Liver (tissue), 9 donors: ENCODE measurements around the gene ZMYND8. TPM values are rescaled to one million over a fixed set of nuclear protein-coding genes. Genes with fewer than 3 reads are reported as not detected.

Experiments used
- DNase-seq: peaks from one replicate; pipeline ENCODE4 v3.0.0-alpha.2; 2017; ENCODE audit warnings: low spot score
- H3K27ac ChIP-seq, 2 donors: one replicate each; pipeline ENCODE4 v1.7.0; 2013; ENCODE audit warnings: inconsistent platforms in 2 of 2, low read length in 2 of 2, control low read depth in 1 of 2, low read depth in 1 of 2, mild to moderate bottlenecking in 1 of 2
- H3K27me3 ChIP-seq, 4 donors: one replicate each; pipeline versions ENCODE4 v1.6.1 to v1.7.0; 2013; ENCODE audit warnings: low read length in 3 of 4, inconsistent platforms in 1 of 4, mild to moderate bottlenecking in 1 of 4, moderate library complexity in 1 of 4; ENCODE audit not compliant: control insufficient read depth in 4 of 4, insufficient read depth in 4 of 4
- H3K36me3 ChIP-seq, 4 donors: one replicate each; pipeline versions ENCODE4 v1.6.1 to v1.7.0; 2013; ENCODE audit warnings: low read length in 3 of 4, mild to moderate bottlenecking in 3 of 4, low read depth in 1 of 4, moderate library complexity in 1 of 4; ENCODE audit not compliant: control insufficient read depth in 4 of 4, insufficient read depth in 3 of 4
- H3K4me1 ChIP-seq, 4 donors: one replicate each; pipeline versions ENCODE4 v1.6.1 to v1.7.0; 2013; ENCODE audit warnings: low read length in 3 of 4, mild to moderate bottlenecking in 3 of 4, moderate library complexity in 1 of 4; ENCODE audit not compliant: control insufficient read depth in 4 of 4, insufficient read depth in 4 of 4
- H3K4me3 ChIP-seq, 3 donors: one replicate each; pipeline versions ENCODE4 v1.6.1 to v1.7.0; 2013; ENCODE audit warnings: low read length in 3 of 3, control low read depth in 1 of 3, low read depth in 1 of 3, mild to moderate bottlenecking in 1 of 3
- H3K9ac ChIP-seq, 2 donors: one replicate each; pipeline ENCODE4 v1.7.0; 2013; ENCODE audit warnings: low read length in 2 of 2, mild to moderate bottlenecking in 2 of 2, moderate library complexity in 2 of 2, control low read depth in 1 of 2, low read depth in 1 of 2
- H3K9me3 ChIP-seq, 4 donors: one replicate each; pipeline versions ENCODE4 v1.6.1 to v1.7.0; 2013; ENCODE audit warnings: low read length in 3 of 4; ENCODE audit not compliant: control insufficient read depth in 4 of 4
- ATF3 ChIP-seq: IDR thresholded peaks from 2 replicates; pipeline ENCODE4 v1.6.1; 2016; ENCODE audit warnings: antibody characterized with exemption
- CTCF ChIP-seq: fragments of 150-350 bp; IDR thresholded peaks from 2 replicates; pipeline ENCODE4 v1.5.1; 2017; ENCODE audit warnings: improper control_type of control experiment, low read depth, low read length; ENCODE audit not compliant: missing input control
- EGR1 ChIP-seq, 2 donors: IDR thresholded peaks; 2 replicates each; pipeline ENCODE4 v1.6.1; 2016 to 2018; ENCODE audit warnings: antibody characterized with exemption in 2 of 2, low read depth in 2 of 2
- FOXA1 ChIP-seq: IDR thresholded peaks from 2 replicates; pipeline ENCODE4 v1.6.1; 2016; ENCODE audit warnings: antibody characterized with exemption
- FOXA2 ChIP-seq: IDR thresholded peaks from 2 replicates; pipeline ENCODE4 v1.6.1; 2016; ENCODE audit warnings: antibody characterized with exemption
- GABPA ChIP-seq, 2 donors: IDR thresholded peaks in 1 of 2; conservative IDR thresholded peaks in 1 of 2; 2 replicates each; pipeline ENCODE4 v1.6.1; 2016; ENCODE audit warnings: antibody characterized with exemption in 2 of 2, mild to moderate bottlenecking in 1 of 2, moderate library complexity in 1 of 2
- HNF4A ChIP-seq, 2 donors: conservative IDR thresholded peaks; 2 replicates each; pipeline ENCODE4 v1.6.1; 2016; ENCODE audit warnings: antibody characterized with exemption in 2 of 2, mild to moderate bottlenecking in 2 of 2
- HNF4G ChIP-seq: IDR thresholded peaks from 2 replicates; pipeline ENCODE4 v1.6.1; 2016; ENCODE audit warnings: antibody characterized with exemption
- JUND ChIP-seq, 2 donors: IDR thresholded peaks; 2 replicates each; pipeline ENCODE4 v1.6.1; 2016; ENCODE audit warnings: antibody characterized with exemption in 2 of 2
- MAX ChIP-seq: IDR thresholded peaks from 2 replicates; pipeline ENCODE4 v1.6.1; 2016; ENCODE audit warnings: antibody characterized with exemption
- NR2F2 ChIP-seq: IDR thresholded peaks from 2 replicates; pipeline ENCODE4 v1.6.1; 2016; ENCODE audit warnings: antibody characterized with exemption
- RAD21 ChIP-seq, 2 donors: IDR thresholded peaks; 2 replicates each; pipeline ENCODE4 v1.6.1; 2016; ENCODE audit warnings: antibody characterized with exemption in 2 of 2, mild to moderate bottlenecking in 2 of 2
- REST ChIP-seq: IDR thresholded peaks from 2 replicates; pipeline ENCODE4 v1.6.1; 2016; ENCODE audit warnings: antibody characterized with exemption, mild to moderate bottlenecking
- RXRA ChIP-seq, 2 donors: IDR thresholded peaks; 2 replicates each; pipeline ENCODE4 v1.6.1; 2017 to 2018; ENCODE audit warnings: antibody characterized with exemption in 2 of 2, mild to moderate bottlenecking in 1 of 2
- SP1 ChIP-seq: IDR thresholded peaks from 2 replicates; pipeline ENCODE4 v1.6.1; 2018; ENCODE audit warnings: antibody characterized with exemption, mild to moderate bottlenecking
- TAF1 ChIP-seq: conservative IDR thresholded peaks from 2 replicates; pipeline ENCODE4 v1.6.1; 2016; ENCODE audit warnings: antibody characterized with exemption, mild to moderate bottlenecking
- YY1 ChIP-seq: IDR thresholded peaks from 2 replicates; pipeline ENCODE4 v1.6.1; 2016; ENCODE audit warnings: antibody characterized with exemption, mild to moderate bottlenecking
- ZBTB33 ChIP-seq: IDR thresholded peaks from 2 replicates; pipeline ENCODE4 v1.6.1; 2016; ENCODE audit warnings: antibody characterized with exemption
- WGBS: extraction: QIAGEN DNeasy Blood & Tissue Kit; methylation state at CpG from one replicate; pipeline ENCODE4 v1.1.7; 2013; 5-methylcytosine and 5-hydroxymethylcytosine counted together
- polyA plus RNA-seq, 2 donors: library from polyadenylated mRNA; stranded (reverse) in 1 of 2; unstranded in 1 of 2; fragments of 200-250 nt in 1 of 2; fragments of >200 nt in 1 of 2; fragmentation: Nextera tagmentation in 1 of 2; extraction: Ambion mirVana in 1 of 2; gene quantifications; one replicate each; pipeline versions ENCODE4 v1.2.1 to v1.2.3, GENCODE V29; 2013 to 2015
- total RNA-seq, 2 donors: library from RNA; depleted of rRNA; stranded (reverse); fragments of >200 nt; gene quantifications; one replicate each; pipeline ENCODE4 v1.2.3, GENCODE V29; 2014
- donor health status: healthy.
- donor health status: healthy.
- donor health status: healthy.
- donor health status: healthy.
- donor health status: healthy.

ZMYND8 gene
- total and polyA plus RNA-seq, 4 donors: 3.3 to 23.5 (median 6.8) TPM

GRCh38 chr20:47224857-47225256 is 131.6 kb downstream of the ZMYND8 start:
- no peak overlapping the region for H3K4me3 ChIP-seq
- no peaks in the 10 kb centered on the region for H3K27me3 ChIP-seq
- WGBS: 97% methylated on average over 4 of the region's 4 CpGs
- TF ChIP-seq NR2F2: no peak
- TF ChIP-seq ZBTB33: no peak
- no peak for TF ChIP-seq YY1
- no peak for TF ChIP-seq SP1
- H3K27ac ChIP-seq: no peak overlapping the region
- H3K4me1 ChIP-seq: peaks cover 0 to 12% (median 4%) of the 10 kb centered on the region in 4 donors
- DNase-seq: no peak
- H3K36me3 ChIP-seq: peaks cover 11 to 32% (median 19%) of the 10 kb centered on the region in 4 donors
- H3K9ac ChIP-seq: no peak overlapping the region
- no peaks in the 10 kb centered on the region for H3K9me3 ChIP-seq

GRCh38 chr20:47224300-47224791 is 132.2 kb downstream of the ZMYND8 start:
- DNase-seq: no peak
- no peak for TF ChIP-seq MAX
- no peak for TF ChIP-seq RXRA (IDR thresholded peaks at IDR 0.05)
- TF ChIP-seq ATF3: no peak
- TF ChIP-seq EGR1 (IDR thresholded peaks at IDR 0.05; ENCODE audit: low read depth in 2 of 2): no peak
- TF ChIP-seq ZBTB33: no peak
- TF ChIP-seq FOXA1: no peak
- no peak for TF ChIP-seq TAF1
- no peak for TF ChIP-seq HNF4G
- no peak for TF ChIP-seq FOXA2
- no peak for TF ChIP-seq RAD21 (IDR thresholded peaks at IDR 0.05)
- no peak for TF ChIP-seq YY1
- no peak for TF ChIP-seq NR2F2
- TF ChIP-seq REST: no peak
- no peak for TF ChIP-seq JUND (IDR thresholded peaks at IDR 0.05)
- no peak for TF ChIP-seq SP1
- TF ChIP-seq GABPA (IDR thresholded peaks at IDR 0.05 in 1 of 2, conservative IDR thresholded peaks at IDR 0.05 in 1 of 2): no peak
- TF ChIP-seq CTCF: no peak
- TF ChIP-seq HNF4A (conservative IDR thresholded peaks at IDR 0.05): no peak

More at GRCh38 chr20:47224300-47224791, 132.2 kb downstream of the ZMYND8 start:
- Histone ChIP-seq H3K27ac (no peak overlapping the region), H3K9me3 (no peaks in the 10 kb centered on the region), H3K4me1 (peaks cover 0 to 12% (median 4%) of the 10 kb centered on the region in 4 donors), H3K27me3 (no peaks in the 10 kb centered on the region), H3K4me3 (no peak overlapping the region), H3K36me3 (peaks cover 12 to 29% (median 18%) of the 10 kb centered on the region in 4 donors), H3K9ac (no peak overlapping the region)
- 89% methylated on average over 11 of the region's 11 CpGs for WGBS
